Mesenteric fat pad (tissue), 1 donor: Measurements from ENCODE around the gene PLEK2. TPM values are rescaled to one million over a fixed set of nuclear protein-coding genes. Genes with fewer than 3 reads are reported as not detected.
A peak's percentile ranks its signal among the peaks of the same experiment; 100 is the strongest.

Experiments
- DNase-seq: peaks from one replicate; pipeline ENCODE4 v3.0.0-alpha.2; 2020; ENCODE audit warnings: low spot score
- total RNA-seq: library from RNA; stranded (reverse); fragmentation: NEBNext Ultra II Directional; extraction: Animal tissue kit (Norgen Biotek cat#: 25700); gene quantifications from one replicate; pipeline ENCODE4 v1.2.1, GENCODE V29; 2021
- donor health status: DM: yes; HTN: yes; CAD: no.

Gene PLEK2
- total RNA-seq, 1 donor from 2014 or later = 0.64 TPM

- DNase-seq = peak; percentile 75
These were observed 6.2 kb downstream of the PLEK2 start for GRCh38 chr14:67405771-67406170.

- DNase-seq = no peak
These were observed 11.5 kb downstream of the PLEK2 start for GRCh38 chr14:67400434-67400833.

- no peak for DNase-seq
These were observed 14.4 kb downstream of the PLEK2 start for GRCh38 chr14:67397536-67397935.

GRCh38 chr14:67396381-67396970 lies 15.5 kb downstream of the PLEK2 start:
- no peak for DNase-seq

GRCh38 chr14:67395876-67396189 lies 16.1 kb downstream of the PLEK2 start:
- DNase-seq = no peak

- no peak for DNase-seq
These were observed 16.7 kb downstream of the PLEK2 start for GRCh38 chr14:67395086-67395875.

GRCh38 chr14:67393689-67394088 lies 18.3 kb downstream of the PLEK2 start:
- no peak for DNase-seq

- DNase-seq = no peak
These were observed 19.2 kb downstream of the PLEK2 start for GRCh38 chr14:67392800-67393199.

- no peak for DNase-seq
These were observed 19.8 kb downstream of the PLEK2 start for GRCh38 chr14:67392123-67392522.

GRCh38 chr14:67391268-67391667 lies 20.7 kb downstream of the PLEK2 start:
- DNase-seq = no peak

GRCh38 chr14:67389811-67390534 lies 22.0 kb downstream of the PLEK2 start:
- DNase-seq = no peak

- no peak for DNase-seq
These were observed 22.7 kb downstream of the PLEK2 start for GRCh38 chr14:67389275-67389674.

GRCh38 chr14:67387195-67387594 lies 24.8 kb downstream of the PLEK2 start:
- DNase-seq = no peak

GRCh38 chr14:67385618-67386017 lies 26.3 kb downstream of the PLEK2 start:
- DNase-seq = no peak

- no peak for DNase-seq
These were observed 26.8 kb downstream of the PLEK2 start for GRCh38 chr14:67385120-67385519.

- no peak for DNase-seq
These were observed 34.0 kb downstream of the PLEK2 start for GRCh38 chr14:67377916-67378315.

- DNase-seq = no peak
These were observed 38.6 kb downstream of the PLEK2 start for GRCh38 chr14:67373347-67373746.

- no peak for DNase-seq
These were observed 39.1 kb downstream of the PLEK2 start for GRCh38 chr14:67372833-67373232.

- DNase-seq = no peak
These were observed 40.5 kb downstream of the PLEK2 start for GRCh38 chr14:67371247-67372148.

- DNase-seq = no peak
These were observed 41.1 kb downstream of the PLEK2 start for GRCh38 chr14:67370830-67371229.

- DNase-seq = no peak
These were observed 46.5 kb downstream of the PLEK2 start for GRCh38 chr14:67365476-67365875.
